ENCODE measurements around the gene CPEB4.

Gene CPEB4

DNA sequence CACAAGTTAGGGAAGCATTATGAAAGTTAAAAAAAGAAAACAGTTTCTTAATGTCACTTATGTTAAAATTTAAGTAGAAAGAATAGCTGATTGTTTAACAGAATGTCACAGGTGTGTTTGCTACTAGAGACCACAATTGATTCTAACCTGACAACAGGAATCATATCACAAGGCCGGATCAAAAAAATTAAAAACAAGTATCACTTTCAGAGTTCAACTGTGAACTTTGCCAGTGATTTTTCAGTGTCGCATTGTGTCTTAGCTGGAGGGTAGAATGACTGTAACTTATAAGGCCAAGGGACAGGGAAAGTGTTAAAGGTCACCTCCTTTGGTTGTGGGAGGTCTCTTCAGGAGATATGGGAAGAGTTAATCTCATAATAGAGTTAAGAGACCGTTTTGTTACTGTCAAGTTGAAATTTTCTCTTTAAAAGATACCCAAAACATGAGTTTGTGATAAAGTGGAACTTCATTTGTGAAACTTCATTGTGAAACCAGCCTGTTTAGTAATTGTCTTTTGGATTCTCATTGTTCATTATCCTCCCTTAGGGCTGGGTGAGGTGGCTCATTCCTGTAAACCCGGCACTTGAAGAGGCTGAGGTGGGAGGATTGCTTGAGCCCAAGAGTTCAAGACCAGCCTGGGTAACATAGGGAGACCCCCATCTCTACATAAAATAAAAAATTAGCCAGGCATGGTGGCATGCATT lies 40.9 kb downstream of the CPEB4 start:
- peaks cover 23% of the 10 kb centered on the region for H3K36me3 Mint-ChIP-seq
- H3K9me3 Mint-ChIP-seq: no peaks in the 10 kb centered on the region
- no peaks in the 10 kb centered on the region for H3K27me3 Mint-ChIP-seq
- no peak for ATAC-seq
- H3K27ac Mint-ChIP-seq: no peak overlapping the region
- peaks cover 12% of the 10 kb centered on the region for H3K4me1 Mint-ChIP-seq
- no peak overlapping the region for H3K4me3 Mint-ChIP-seq

DNA sequence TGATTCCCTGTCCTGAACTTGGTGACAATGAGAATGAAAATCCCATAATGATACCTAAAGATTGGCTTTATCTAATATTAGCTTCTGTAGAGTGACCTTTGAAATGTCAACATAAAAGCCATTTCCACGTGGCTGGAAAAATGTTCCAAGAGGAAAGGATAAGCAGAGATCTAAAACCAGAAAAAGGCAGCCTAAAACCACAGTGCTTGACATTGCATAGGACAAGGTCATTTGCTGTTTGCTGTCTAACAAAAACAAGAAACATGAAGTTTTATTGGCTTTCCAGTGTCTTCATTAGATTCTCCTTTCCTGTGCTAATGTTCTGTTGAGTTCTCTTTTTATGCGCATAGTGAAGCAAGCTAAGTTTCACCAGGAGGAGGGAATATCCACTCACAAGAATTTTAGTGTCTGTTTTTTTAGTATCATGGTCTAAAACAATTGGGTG lies 44.6 kb downstream of the CPEB4 start:
- Mint-ChIP-seq H3K4me3 (no peak overlapping the region), H3K4me1 (no peaks in the 10 kb centered on the region), H3K27me3 (no peaks in the 10 kb centered on the region), H3K9me3 (no peaks in the 10 kb centered on the region), H3K27ac (no peak overlapping the region), H3K36me3 (peaks cover 22% of the 10 kb centered on the region)
- no peak for ATAC-seq

- Mint-ChIP-seq H3K27ac (no peak overlapping the region), H3K4me1 (no peaks in the 10 kb centered on the region), H3K4me3 (no peak overlapping the region), H3K27me3 (no peaks in the 10 kb centered on the region), H3K36me3 (peaks cover 22% of the 10 kb centered on the region), H3K9me3 (no peaks in the 10 kb centered on the region)
- no peak for ATAC-seq
Measured at GRCh38 chr5:173933901-173934300, 45.8 kb downstream of the CPEB4 start.

DNA sequence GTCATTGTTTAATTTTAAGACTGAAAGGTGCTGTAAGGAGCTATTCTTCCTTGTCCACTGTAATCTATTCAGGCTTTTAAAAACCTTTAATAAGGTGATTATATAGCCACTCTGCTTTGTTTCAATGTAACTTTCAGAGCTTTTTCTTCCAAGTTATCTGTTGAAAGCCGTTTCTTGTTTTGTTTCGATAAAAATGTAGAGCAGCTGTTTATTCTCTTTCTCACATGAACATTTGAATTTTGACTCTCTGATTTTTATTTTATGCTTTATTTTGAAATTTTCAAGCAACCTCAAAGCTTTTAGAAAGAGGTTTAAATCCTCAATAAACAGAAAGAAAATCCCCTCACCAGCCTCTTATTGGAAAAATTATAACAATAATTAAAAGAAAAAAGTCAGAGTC lies 47.2 kb downstream of the CPEB4 start:
- Mint-ChIP-seq H3K4me3 (no peak overlapping the region), H3K27me3 (no peaks in the 10 kb centered on the region), H3K9me3 (no peaks in the 10 kb centered on the region), H3K27ac (no peak overlapping the region), H3K4me1 (no peaks in the 10 kb centered on the region), H3K36me3 (peaks cover 22% of the 10 kb centered on the region)
- ATAC-seq: no peak

- no peak for ATAC-seq
- H3K27me3 Mint-ChIP-seq: no peaks in the 10 kb centered on the region
- H3K9me3 Mint-ChIP-seq: no peaks in the 10 kb centered on the region
- no peak overlapping the region for H3K27ac Mint-ChIP-seq
- H3K4me3 Mint-ChIP-seq: no peak overlapping the region
- no peaks in the 10 kb centered on the region for H3K4me1 Mint-ChIP-seq
- peaks cover 31% of the 10 kb centered on the region for H3K36me3 Mint-ChIP-seq
Measured at GRCh38 chr5:173940269-173940668, 52.1 kb downstream of the CPEB4 start.

- Mint-ChIP-seq H3K4me1 (no peaks in the 10 kb centered on the region), H3K27ac (no peak overlapping the region), H3K36me3 (peaks cover 34% of the 10 kb centered on the region), H3K27me3 (no peaks in the 10 kb centered on the region), H3K9me3 (no peaks in the 10 kb centered on the region), H3K4me3 (no peak overlapping the region)
- no peak for ATAC-seq
Measured at GRCh38 chr5:173941102-173941501, 53.0 kb downstream of the CPEB4 start.

- Mint-ChIP-seq H3K27ac (no peak overlapping the region), H3K27me3 (no peaks in the 10 kb centered on the region), H3K9me3 (no peaks in the 10 kb centered on the region), H3K36me3 (peaks cover 37% of the 10 kb centered on the region), H3K4me1 (no peaks in the 10 kb centered on the region), H3K4me3 (no peak overlapping the region)
- ATAC-seq: no peak
Measured at GRCh38 chr5:173941758-173942401, 53.7 kb downstream of the CPEB4 start.

GRCh38 chr5:173944511-173944910 lies 56.4 kb downstream of the CPEB4 start:
- Mint-ChIP-seq H3K36me3 (peaks cover 42% of the 10 kb centered on the region), H3K27ac (no peak overlapping the region), H3K27me3 (no peaks in the 10 kb centered on the region), H3K9me3 (no peaks in the 10 kb centered on the region), H3K4me1 (no peaks in the 10 kb centered on the region), H3K4me3 (no peak overlapping the region)
- no peak for ATAC-seq

DNA sequence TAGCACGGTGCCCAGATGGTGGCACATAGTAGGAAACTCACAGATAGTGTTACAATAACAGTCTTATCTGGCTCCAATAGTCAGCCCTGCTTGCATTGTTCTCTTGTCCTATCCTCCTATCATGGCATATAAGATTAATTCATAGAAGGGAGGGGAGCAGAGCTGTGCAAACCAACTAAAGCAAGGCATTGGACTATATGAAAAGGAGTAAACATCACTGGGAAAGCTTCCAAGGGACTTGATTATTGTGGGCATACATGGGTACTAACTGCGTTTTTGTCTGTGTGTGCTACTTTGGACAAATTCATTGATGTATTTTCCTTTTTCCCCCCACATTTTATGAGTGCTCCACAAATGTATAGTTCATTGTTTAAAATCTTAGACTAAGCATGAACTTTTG lies 57.0 kb downstream of the CPEB4 start:
- no peak for ATAC-seq
- Mint-ChIP-seq H3K4me1 (no peaks in the 10 kb centered on the region), H3K36me3 (peaks cover 48% of the 10 kb centered on the region), H3K4me3 (no peak overlapping the region), H3K27me3 (no peaks in the 10 kb centered on the region), H3K27ac (no peak overlapping the region), H3K9me3 (no peaks in the 10 kb centered on the region)

GRCh38 chr5:173946323-173946722 lies 58.2 kb downstream of the CPEB4 start:
- H3K27me3 Mint-ChIP-seq: no peaks in the 10 kb centered on the region
- no peak overlapping the region for H3K27ac Mint-ChIP-seq
- H3K36me3 Mint-ChIP-seq: peaks cover 49% of the 10 kb centered on the region
- H3K9me3 Mint-ChIP-seq: no peaks in the 10 kb centered on the region
- no peak overlapping the region for H3K4me3 Mint-ChIP-seq
- no peaks in the 10 kb centered on the region for H3K4me1 Mint-ChIP-seq
- no peak for ATAC-seq

DNA sequence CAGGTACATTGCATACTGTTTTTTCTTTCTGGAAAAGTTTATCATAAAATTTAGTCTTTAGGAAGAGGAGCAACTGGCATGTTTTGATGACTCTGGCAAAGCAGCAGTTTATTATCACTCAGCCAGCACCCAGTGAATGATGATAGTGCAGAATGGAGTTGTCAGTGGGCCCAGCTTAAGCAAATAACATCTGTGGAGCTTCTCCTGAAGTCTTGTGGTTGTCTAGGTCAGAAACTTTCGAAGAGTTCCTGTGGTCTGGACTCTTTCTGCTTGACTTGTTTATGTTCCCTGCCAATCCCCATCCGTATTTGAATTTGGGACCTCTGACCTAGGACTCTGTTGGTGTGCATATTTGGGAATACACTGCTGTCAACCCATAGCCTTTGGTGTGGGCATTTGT lies 62.7 kb downstream of the CPEB4 start:
- Mint-ChIP-seq H3K4me1 (no peaks in the 10 kb centered on the region), H3K4me3 (no peak overlapping the region), H3K9me3 (no peaks in the 10 kb centered on the region), H3K27ac (no peak overlapping the region), H3K36me3 (peaks cover 83% of the 10 kb centered on the region), H3K27me3 (no peaks in the 10 kb centered on the region)
- no peak for ATAC-seq

- H3K4me1 Mint-ChIP-seq: no peaks in the 10 kb centered on the region
- H3K36me3 Mint-ChIP-seq: peaks cover 64% of the 10 kb centered on the region
- no peaks in the 10 kb centered on the region for H3K9me3 Mint-ChIP-seq
- no peak overlapping the region for H3K27ac Mint-ChIP-seq
- no peak overlapping the region for H3K4me3 Mint-ChIP-seq
- H3K27me3 Mint-ChIP-seq: no peaks in the 10 kb centered on the region
- no peak for ATAC-seq
Measured at GRCh38 chr5:173953528-173954090, 65.5 kb downstream of the CPEB4 start.

GRCh38 chr5:173954671-173955521 lies 66.7 kb downstream of the CPEB4 start:
- H3K9me3 Mint-ChIP-seq: no peaks in the 10 kb centered on the region
- no peaks in the 10 kb centered on the region for H3K4me1 Mint-ChIP-seq
- no peaks in the 10 kb centered on the region for H3K27me3 Mint-ChIP-seq
- H3K36me3 Mint-ChIP-seq: peaks cover 55% of the 10 kb centered on the region
- no peak overlapping the region for H3K4me3 Mint-ChIP-seq
- ATAC-seq: no peak
- H3K27ac Mint-ChIP-seq: no peak overlapping the region

DNA sequence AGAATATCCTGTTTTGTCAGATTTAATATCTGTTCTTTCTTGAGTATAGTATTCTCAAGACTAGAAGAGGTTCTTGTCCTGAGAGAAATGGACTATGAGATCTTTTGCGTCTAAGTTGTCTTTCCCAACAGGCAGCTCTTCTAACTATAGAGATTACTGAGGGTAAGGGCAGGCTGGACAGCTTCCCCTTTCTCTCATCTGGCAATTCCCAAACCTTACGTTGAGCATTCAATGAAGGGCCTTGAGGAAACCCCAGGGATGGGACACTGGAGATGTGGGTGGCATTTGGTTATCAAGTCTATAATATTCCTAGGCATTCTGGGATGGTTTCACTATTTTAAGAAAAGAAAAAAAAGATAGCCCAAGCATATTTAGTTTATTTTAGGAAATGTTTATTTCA lies 72.8 kb downstream of the CPEB4 start:
- H3K4me1 Mint-ChIP-seq: no peaks in the 10 kb centered on the region
- H3K27me3 Mint-ChIP-seq: no peaks in the 10 kb centered on the region
- H3K4me3 Mint-ChIP-seq: no peak overlapping the region
- H3K9me3 Mint-ChIP-seq: no peaks in the 10 kb centered on the region
- no peak overlapping the region for H3K27ac Mint-ChIP-seq
- H3K36me3 Mint-ChIP-seq: peaks cover 14% of the 10 kb centered on the region
- ATAC-seq: no peak

- ATAC-seq: no peak
- Mint-ChIP-seq H3K27me3 (no peaks in the 10 kb centered on the region), H3K27ac (no peak overlapping the region), H3K4me1 (no peaks in the 10 kb centered on the region), H3K36me3 (peaks cover 10% of the 10 kb centered on the region), H3K4me3 (no peak overlapping the region), H3K9me3 (no peaks in the 10 kb centered on the region)
Measured at GRCh38 chr5:173961418-173961817, 73.3 kb downstream of the CPEB4 start.

Data from stimulated activated memory B cell treated with anti-CD40 and anti-IgM and Interleukin-4, amounts not matched to agents 10 μg/mL and 1 μg/mL and 100 μg/mL, for 72 hours (primary cell).